HG03135 (cell line): ENCODE measurements around the gene GAS2.

ENCODE experiments used
- ATAC-seq: cut with Tn5 transposase; IDR thresholded peaks from one replicate; pipeline ENCODE4 v1.9.1; 2021; ENCODE audit warnings: mild to moderate bottlenecking, moderate library complexity; ENCODE audit not compliant: unreplicated experiment

The GAS2 gene

GRCh38 chr11:22671751-22672150 lies 5.3 kb downstream of the GAS2 start:
- no peak for ATAC-seq

GRCh38 chr11:22674470-22675439 lies 8.3 kb downstream of the GAS2 start:
- no peak for ATAC-seq

GRCh38 chr11:22677153-22677903 lies 10.9 kb downstream of the GAS2 start:
- ATAC-seq: no peak

DNA sequence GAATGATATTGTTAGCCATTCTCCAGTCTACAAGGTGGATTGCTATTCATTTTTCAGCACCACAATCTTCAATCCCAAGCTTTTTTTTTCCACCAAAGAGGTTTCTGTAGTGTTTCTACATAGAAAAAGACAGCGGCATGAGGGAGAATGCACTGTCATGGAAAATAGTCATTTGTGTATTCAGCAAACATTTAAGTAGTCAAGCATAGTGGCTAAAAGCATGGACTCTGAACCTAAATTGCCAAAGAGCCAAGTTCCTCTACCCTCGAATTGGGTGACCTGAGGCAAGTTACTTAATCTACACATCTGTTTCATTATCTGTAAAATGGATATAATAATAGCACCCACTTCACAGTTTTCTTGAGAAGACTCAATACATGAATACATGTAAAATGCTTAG lies 14.2 kb downstream of the GAS2 start:
- no peak for ATAC-seq

DNA sequence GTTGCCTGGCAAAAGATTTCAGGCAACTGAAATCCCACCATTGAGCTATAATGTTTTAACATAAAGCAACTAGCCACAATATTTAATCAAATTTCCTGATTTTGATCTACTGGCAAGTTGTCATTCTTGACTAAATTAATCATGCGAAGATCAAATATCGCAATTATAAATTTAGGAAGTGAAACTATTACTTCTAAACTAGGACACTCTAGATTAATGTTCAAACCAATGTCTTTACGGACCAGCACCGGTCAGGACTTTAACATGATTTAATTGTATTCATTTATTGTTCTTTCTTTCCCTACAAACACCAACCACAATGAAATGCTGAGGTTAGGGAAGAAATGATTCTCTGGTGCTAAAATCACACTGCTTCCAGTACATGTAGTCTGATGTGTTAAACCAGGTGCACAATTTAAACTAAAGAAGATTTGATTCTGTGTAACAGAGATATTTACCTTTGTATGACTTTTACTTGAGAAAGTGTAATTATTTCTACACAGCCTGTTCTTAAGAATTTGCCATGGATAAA lies 14.9 kb downstream of the GAS2 start:
- ATAC-seq: no peak

DNA sequence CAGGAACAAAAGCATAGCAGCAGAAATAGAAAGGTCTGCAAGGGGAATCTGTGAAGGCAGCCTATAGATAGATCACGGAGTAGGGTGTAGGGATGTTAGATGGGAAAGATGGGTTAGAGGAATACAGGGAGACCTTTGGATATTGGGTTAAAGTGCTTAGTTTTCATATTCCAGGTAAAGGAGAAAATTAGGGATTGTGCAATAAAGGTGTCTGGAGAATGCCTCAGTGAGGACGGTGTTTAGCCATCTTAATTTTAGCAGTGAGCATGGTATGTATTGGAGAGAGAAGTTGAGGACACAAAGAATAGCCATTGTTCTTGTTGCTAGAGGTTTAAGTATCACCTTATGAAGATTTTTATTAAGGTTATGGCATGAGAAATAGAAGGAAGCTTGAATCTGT lies 17.7 kb downstream of the GAS2 start:
- no peak for ATAC-seq

GRCh38 chr11:22685111-22685510 lies 18.7 kb downstream of the GAS2 start:
- no peak for ATAC-seq

GRCh38 chr11:22688914-22689313 lies 22.5 kb downstream of the GAS2 start:
- ATAC-seq: no peak

DNA sequence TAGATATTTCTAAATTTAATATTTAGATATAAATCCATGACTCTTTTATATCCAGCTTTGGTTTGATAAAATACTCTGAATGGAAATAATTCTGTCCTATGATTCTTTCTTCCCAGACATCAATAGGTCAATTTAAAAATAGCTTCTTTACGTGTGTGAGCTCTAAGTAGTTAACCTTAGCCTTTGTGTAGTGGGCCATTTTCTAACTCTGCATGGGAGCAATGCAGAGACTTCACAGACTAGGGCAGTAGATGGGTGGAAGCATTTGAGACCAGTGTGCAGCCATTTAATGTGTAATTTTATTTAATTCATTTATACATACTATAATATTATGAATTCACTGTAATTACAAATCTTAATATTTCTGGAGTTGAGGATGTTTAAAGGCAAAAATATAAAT lies 23.8 kb downstream of the GAS2 start:
- ATAC-seq: no peak

GRCh38 chr11:22690871-22691270 lies 24.5 kb downstream of the GAS2 start:
- ATAC-seq: no peak

DNA sequence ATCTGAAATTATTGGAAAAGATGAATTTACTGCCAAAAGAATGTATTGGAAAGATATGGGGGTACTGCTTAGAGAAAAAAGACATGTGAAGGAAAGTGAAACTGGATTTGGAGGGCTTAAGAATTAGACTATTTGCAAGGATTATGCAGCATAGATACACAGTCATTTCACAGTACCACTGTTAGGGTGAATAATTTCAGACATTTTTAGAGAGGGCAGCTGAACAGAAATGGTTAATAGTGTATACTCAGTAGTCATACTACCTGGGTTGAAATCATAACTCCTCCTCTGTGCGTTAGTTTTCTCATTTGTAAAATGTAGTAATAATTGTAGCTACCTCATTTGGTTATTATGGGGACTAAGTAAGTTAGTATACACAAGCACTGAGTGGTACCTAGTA lies 33.0 kb downstream of the GAS2 start:
- ATAC-seq: no peak

DNA sequence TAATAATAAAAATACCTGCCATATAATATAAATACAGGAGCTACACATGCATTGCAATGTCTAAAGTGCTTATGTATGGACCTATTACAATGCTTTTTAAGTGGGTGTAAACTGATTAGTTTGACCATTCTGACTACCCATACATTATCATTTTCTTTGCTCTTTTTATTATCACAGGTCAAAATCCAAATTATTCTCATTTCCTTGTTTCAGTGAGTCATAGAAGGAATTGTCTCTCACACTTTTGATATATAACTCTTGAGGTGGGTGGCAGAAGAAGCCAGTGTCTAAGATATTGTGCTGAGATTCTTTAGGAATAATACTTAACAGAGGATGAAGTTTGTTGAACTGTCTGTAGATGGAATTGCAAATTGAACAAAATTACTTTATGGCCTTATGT lies 35.6 kb downstream of the GAS2 start:
- ATAC-seq: no peak

DNA sequence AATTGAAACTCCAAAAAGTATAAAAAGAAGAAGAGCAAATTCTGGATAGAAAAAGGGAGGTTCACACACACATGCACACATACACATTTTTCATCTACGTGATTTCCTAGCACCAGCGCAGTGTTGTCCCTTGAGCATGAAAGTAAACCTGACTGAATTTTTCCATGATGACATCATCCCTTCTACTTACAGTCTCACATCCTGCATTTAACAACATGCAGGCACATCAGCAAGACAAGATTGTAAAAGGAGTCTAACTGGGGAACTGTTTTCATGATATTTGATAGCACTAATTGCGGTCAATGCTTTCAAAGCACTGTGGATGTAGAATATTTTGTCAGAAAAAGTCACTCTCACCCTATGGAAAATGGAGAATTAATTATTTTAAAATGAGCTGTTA lies 36.6 kb downstream of the GAS2 start:
- ATAC-seq: no peak

GRCh38 chr11:22703591-22703990 lies 37.2 kb downstream of the GAS2 start:
- no peak for ATAC-seq

GRCh38 chr11:22707119-22707899 lies 40.9 kb downstream of the GAS2 start:
- no peak for ATAC-seq

GRCh38 chr11:22711071-22711770 lies 44.8 kb downstream of the GAS2 start:
- ATAC-seq: no peak

- no peak for ATAC-seq
These were observed 45.5 kb downstream of the GAS2 start for GRCh38 chr11:22711880-22712279.

DNA sequence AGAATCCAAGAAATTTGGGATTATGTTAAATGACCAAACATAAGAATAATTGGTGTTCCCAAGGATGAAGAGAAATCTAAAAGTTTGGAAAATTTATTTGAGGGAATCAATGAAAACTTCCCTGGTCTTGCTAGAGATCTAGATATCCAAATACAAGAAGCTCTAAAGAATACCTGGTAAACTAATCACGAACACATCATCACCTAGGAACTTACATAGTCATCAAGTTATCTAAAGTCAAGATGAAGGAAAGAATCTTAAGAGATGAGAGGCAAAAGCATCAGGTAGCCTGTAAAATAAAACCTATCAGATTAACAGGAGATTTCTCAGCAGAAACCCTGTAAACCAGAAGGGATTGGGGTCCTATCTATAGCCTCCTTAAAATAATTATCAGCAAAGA lies 46.9 kb downstream of the GAS2 start:
- no peak for ATAC-seq

DNA sequence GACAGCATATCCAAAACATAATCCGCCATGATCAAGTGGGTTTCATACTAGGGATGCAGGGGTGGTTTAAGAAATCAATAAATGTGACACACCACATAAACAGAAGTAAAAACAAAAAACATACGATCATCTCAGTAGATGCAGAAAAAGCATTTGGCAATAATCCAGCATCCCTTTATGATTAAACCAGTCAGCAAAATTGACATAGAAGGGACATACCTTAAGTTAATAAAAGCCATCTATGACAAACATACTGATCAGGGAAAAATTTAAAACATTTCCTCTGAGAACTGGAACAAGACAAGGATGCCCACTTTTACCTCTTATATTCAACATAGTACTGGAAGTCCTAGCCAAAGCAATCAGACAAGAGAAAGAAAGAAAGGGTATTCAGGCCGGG lies 49.6 kb downstream of the GAS2 start:
- ATAC-seq: no peak

DNA sequence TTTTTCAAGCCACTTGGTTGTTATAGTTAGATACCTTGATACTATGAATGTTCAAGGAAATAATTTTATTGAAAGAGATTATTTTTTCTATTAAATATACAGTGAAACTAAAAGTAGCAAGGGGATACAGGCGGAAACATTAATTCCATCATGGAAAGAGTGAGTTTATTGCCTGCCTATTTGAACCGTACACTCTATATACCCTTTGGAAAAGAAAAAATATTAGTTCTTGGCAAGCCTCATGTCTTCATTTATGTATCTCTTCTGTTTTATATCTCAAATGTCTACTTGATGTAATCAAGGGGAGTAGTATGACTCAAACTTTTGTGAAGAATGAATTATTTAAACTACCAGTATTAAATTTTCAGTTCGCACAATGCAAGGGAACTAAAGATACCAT lies 54.0 kb downstream of the GAS2 start:
- no peak for ATAC-seq
